Panc1 (cell line): ENCODE results near the gene ADARB2. TPM values are rescaled to one million over a fixed set of nuclear protein-coding genes. Genes with fewer than 3 reads are reported as not detected.

Experiments
- ATAC-seq: fragments of 200-7000 bp; cut with Tn5 transposase; 2 replicates; pipeline ENCODE4 v1.9.1; 2020; ENCODE audit warnings: mild to moderate bottlenecking, moderate library complexity
- BruUV-seq: library from RNA; stranded (reverse); fragments of 400-500 nt; replicated peaks from 2 replicates; lab custom pipeline; 2021; lab: Mats Ljungman, UMichigan
- CTCF ChIA-PET: fragments of 300-600 bp; sonication (Branson Sonifier 250); formaldehyde crosslinking; loops from one replicate; lab custom pipeline; 2022; ENCODE audit warnings: antibody characterized with exemption; lab: Charles Lee
- POLR2A ChIA-PET: fragments of 300-600 bp; sonication (Branson Sonifier 250); formaldehyde crosslinking; loops from one replicate; lab custom pipeline; 2022; ENCODE audit warnings: antibody characterized with exemption; lab: Charles Lee
- DNase-seq: peaks from one replicate; pipeline ENCODE4 v3.0.0-alpha.2; 2010; ENCODE audit warnings: low read depth, low spot score
- H3K27ac ChIP-seq: 2 replicates; pipeline ENCODE4 v1.5.1; 2011; ENCODE audit warnings: mild to moderate bottlenecking, low read length, inconsistent platforms
- H3K27me3 ChIP-seq: fragments of 200-500 bp; sonication (Bioruptor generic); 2 replicates; pipeline ENCODE4 v1.6.0; 2014; ENCODE audit warnings: low read length, inconsistent platforms; ENCODE audit not compliant: control insufficient read depth, insufficient read depth
- H3K36me3 ChIP-seq: fragments of 200-500 bp; sonication (Bioruptor generic); 2 replicates; pipeline ENCODE4 v1.5.1; 2014; ENCODE audit warnings: inconsistent platforms, mild to moderate bottlenecking, low read length, moderate library complexity; ENCODE audit not compliant: control insufficient read depth, insufficient read depth
- H3K4me1 ChIP-seq: 2 replicates; pipeline ENCODE4 v1.5.1; 2011; ENCODE audit warnings: inconsistent platforms, mild to moderate bottlenecking, low read length, moderate library complexity; ENCODE audit not compliant: control insufficient read depth, insufficient read depth
- H3K4me3 ChIP-seq, 2 experiments: 2 replicates each; pipeline ENCODE4 v1.5.1; 2011 to 2012; ENCODE audit warnings: low read depth in 2 of 2, low read length in 2 of 2, mild to moderate bottlenecking in 2 of 2, inconsistent platforms in 1 of 2, moderate library complexity in 1 of 2
- H3K9me3 ChIP-seq: fragments of 200-500 bp; sonication (Bioruptor generic); 2 replicates; pipeline ENCODE4 v1.5.1; 2014; ENCODE audit warnings: low read depth, mild to moderate bottlenecking, inconsistent platforms, low read length, moderate library complexity; ENCODE audit not compliant: control insufficient read depth, insufficient read depth
- CTCF ChIP-seq: fragments of 450-650 bp; IDR thresholded peaks from 2 replicates; pipeline ENCODE4 v1.5.1; 2017; ENCODE audit warnings: mild to moderate bottlenecking
- POLR2AphosphoS5 ChIP-seq: IDR thresholded peaks from 2 replicates; pipeline ENCODE4 v1.6.1; 2012; ENCODE audit warnings: mild to moderate bottlenecking, low read depth, low read length, moderate library complexity
- REST ChIP-seq, 2 experiments: IDR thresholded peaks; 2 replicates each; pipeline ENCODE4 v1.6.1; 2011 to 2012; ENCODE audit warnings: low read depth in 2 of 2, control low read depth in 1 of 2, low read length in 1 of 2, mild to moderate bottlenecking in 1 of 2, moderate library complexity in 1 of 2; ENCODE audit not compliant: insufficient read depth in 1 of 2
- SIN3A ChIP-seq: IDR thresholded peaks from 2 replicates; pipeline ENCODE4 v1.6.1; 2012; ENCODE audit warnings: low read depth, mild to moderate bottlenecking, low read length, moderate library complexity, borderline replicate concordance; ENCODE audit not compliant: insufficient read depth
- TCF7L2 ChIP-seq: IDR thresholded peaks from 2 replicates; pipeline ENCODE4 v1.6.1; 2011; ENCODE audit warnings: mild to moderate bottlenecking, low read depth, low read length, inconsistent platforms
- in situ Hi-C: cut with HindIII; loops from 2 replicates; pipeline ENCODE4 v1.10.0; 2016; ENCODE audit warnings: low sequenced_read_pairs, low pct_unique_long_range_greater_than_20kb
- intact Hi-C: fragments of 100-400 bp; cut with micrococcal nuclease; formaldehyde crosslinking; loops from one replicate; pipeline ENCODE4 v1.10.0; 2022; ENCODE audit not compliant: unreplicated experiment
- total RNA-seq: library from RNA; stranded (reverse); gene quantifications from one replicate; pipeline ENCODE4 v1.2.1, GENCODE V29; 2021; ENCODE audit not compliant: unreplicated experiment

ADARB2 gene
- total RNA-seq, 1 experiment from 2014 or later = 0.31 TPM

- TF ChIP-seq TCF7L2 = no peak
- no peak for TF ChIP-seq CTCF
- TF ChIP-seq SIN3A = no peak
- TF ChIP-seq POLR2AphosphoS5 = no peak
- no peak for TF ChIP-seq REST (IDR thresholded peaks at IDR 0.05; ENCODE audit: insufficient read depth in 1 of 2, low read depth in 2 of 2, low read length in 1 of 2)
- no peak overlapping the region for H3K4me3 ChIP-seq
- H3K27me3 ChIP-seq = peaks cover 7% of the 10 kb centered on the region
- CTCF ChIA-PET = no interaction called here
- in situ Hi-C loops = no loop called here
- DNase-seq = no peak
- no peaks in the 10 kb centered on the region for H3K4me1 ChIP-seq
- ATAC-seq = no peak
- POLR2A ChIA-PET = no interaction called here
- no peak overlapping the region for H3K27ac ChIP-seq
- no peaks in the 10 kb centered on the region for H3K36me3 ChIP-seq
- BruUV-seq = no TSS peak
- intact Hi-C loops = no loop called here
- H3K9me3 ChIP-seq = no peaks in the 10 kb centered on the region
Measured at GRCh38 chr10:1738950-1739349, 1.6 kb upstream of the ADARB2 start.

GRCh38 chr10:1736972-1737221, 428 bp downstream of the ADARB2 start:
- Histone ChIP-seq H3K27ac (no peak overlapping the region), H3K27me3 (peaks cover 7% of the 10 kb centered on the region), H3K4me3 (peak overlapping the region; percentile 32 to 37), H3K36me3 (no peaks in the 10 kb centered on the region), H3K4me1 (no peaks in the 10 kb centered on the region), H3K9me3 (no peaks in the 10 kb centered on the region)
- POLR2A ChIA-PET = no interaction called here
- TF ChIP-seq TCF7L2 = no peak
- intact Hi-C loops = no loop called here
- no TSS peak for BruUV-seq
- no peak for DNase-seq
- CTCF ChIA-PET = no interaction called here
- no peak; the same call in 1 of the 2 replicates for ATAC-seq
- in situ Hi-C loops = no loop called here

GRCh38 chr10:1736144-1736971, 967 bp downstream of the ADARB2 start:
- BruUV-seq = no TSS peak
- TF ChIP-seq SIN3A (no peak), REST (IDR thresholded peaks at IDR 0.05; ENCODE audit: insufficient read depth in 1 of 2, low read depth in 2 of 2, low read length in 1 of 2) (no peak), TCF7L2 (no peak), POLR2AphosphoS5 (no peak), CTCF (no peak)
- in situ Hi-C loops (no loop called here), intact Hi-C loops (no loop called here)
- H3K27ac ChIP-seq = no peak overlapping the region
- H3K4me1 ChIP-seq = no peaks in the 10 kb centered on the region
- DNase-seq (no peak), ATAC-seq (0 out of 2 replicates have a peak, but pooled peaks have one; percentile 15)
- POLR2A ChIA-PET = no interaction called here
- no peaks in the 10 kb centered on the region for H3K9me3 ChIP-seq
- peaks cover 7% of the 10 kb centered on the region for H3K27me3 ChIP-seq
- CTCF ChIA-PET = no interaction called here
- peak overlapping the region; percentile 32 to 37 for H3K4me3 ChIP-seq
- no peaks in the 10 kb centered on the region for H3K36me3 ChIP-seq
